Left ventricle myocardium inferior (tissue), 1 donor: ENCODE measurements around the gene MCC. TPM values are rescaled to one million over a fixed set of nuclear protein-coding genes. Genes with fewer than 3 reads are reported as not detected.

Experiments used
- DNase-seq: peaks from one replicate; pipeline ENCODE4 v3.0.0-alpha.2; 2020
- H3K27ac ChIP-seq: fragments of 200-600 bp; replicated peaks from 2 replicates; pipeline ENCODE4 v1.8.0; 2021
- H3K27me3 ChIP-seq: fragments of 200-600 bp; 2 replicates; pipeline ENCODE4 v1.8.0; 2021; ENCODE audit warnings: low read depth
- H3K36me3 ChIP-seq: fragments of 200-600 bp; 2 replicates; pipeline ENCODE4 v1.8.0; 2021
- H3K4me1 ChIP-seq: fragments of 200-600 bp; 2 replicates; pipeline ENCODE4 v1.8.0; 2021
- H3K4me3 ChIP-seq: fragments of 200-600 bp; 2 replicates; pipeline ENCODE4 v1.8.0; 2021; ENCODE audit warnings: mild to moderate bottlenecking, moderate library complexity
- H3K9me3 ChIP-seq: fragments of 200-600 bp; replicated peaks from 2 replicates; pipeline ENCODE4 v1.8.0; 2021
- intact Hi-C: fragments of 100-400 bp; cut with micrococcal nuclease; formaldehyde crosslinking; loops from one replicate; pipeline ENCODE4 v1.11.0; 2022
- total RNA-seq: library from RNA; stranded (reverse); fragmentation: NEBNext Ultra II Directional; extraction: Animal tissue kit (Norgen Biotek cat#: 25700); gene quantifications from one replicate; pipeline ENCODE4 v1.2.1, GENCODE V29; 2021
- TF ChIP-seq, protein P1 (sequence below): fragments of 200-600 bp; IDR thresholded peaks from 2 replicates; pipeline ENCODE4 v1.8.0; 2021; ENCODE audit warnings: antibody characterized with exemption, mild to moderate bottlenecking, borderline replicate concordance
- donor health status: DM: no; HTN: yes; CAD: no; lungs with severe emphysema.

Gene MCC
- total RNA-seq, 1 donor from 2014 or later, result 31.6 TPM

DNA sequence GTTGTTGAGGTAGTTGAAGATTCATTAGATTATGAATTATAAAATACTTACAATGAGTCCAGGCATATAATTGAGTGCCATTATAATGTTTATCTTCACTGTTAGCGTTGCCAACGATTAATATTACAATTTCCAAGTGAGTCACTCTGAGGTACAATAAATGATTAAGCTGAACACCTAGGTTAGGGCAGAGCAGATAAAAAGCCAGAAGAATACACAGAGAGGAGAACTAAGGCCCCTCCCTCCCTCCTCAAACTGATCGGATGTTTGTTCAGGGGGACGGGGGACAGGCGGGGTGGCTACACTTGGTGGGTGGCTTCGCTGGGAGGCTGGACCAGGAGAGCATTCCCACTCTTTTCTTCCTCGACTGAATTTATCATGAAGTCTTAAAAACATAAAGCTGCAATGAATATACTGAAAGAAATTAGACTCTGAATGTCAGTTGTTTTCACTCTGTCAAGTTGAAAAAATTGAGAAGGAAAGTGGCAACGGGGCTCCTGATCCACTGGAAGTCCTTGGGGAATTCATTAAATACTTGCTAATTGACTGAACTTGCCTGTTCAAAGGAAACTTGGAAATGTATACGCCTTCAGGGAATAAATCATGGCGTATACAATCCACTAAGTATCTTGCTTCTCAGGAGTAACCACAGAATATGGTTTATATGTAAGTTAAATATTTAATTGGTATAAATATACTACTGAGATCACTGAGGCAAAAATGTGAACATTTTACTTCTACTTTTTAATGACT lies 251.5 kb downstream of the MCC start:
- TF ChIP-seq, protein P1, sequence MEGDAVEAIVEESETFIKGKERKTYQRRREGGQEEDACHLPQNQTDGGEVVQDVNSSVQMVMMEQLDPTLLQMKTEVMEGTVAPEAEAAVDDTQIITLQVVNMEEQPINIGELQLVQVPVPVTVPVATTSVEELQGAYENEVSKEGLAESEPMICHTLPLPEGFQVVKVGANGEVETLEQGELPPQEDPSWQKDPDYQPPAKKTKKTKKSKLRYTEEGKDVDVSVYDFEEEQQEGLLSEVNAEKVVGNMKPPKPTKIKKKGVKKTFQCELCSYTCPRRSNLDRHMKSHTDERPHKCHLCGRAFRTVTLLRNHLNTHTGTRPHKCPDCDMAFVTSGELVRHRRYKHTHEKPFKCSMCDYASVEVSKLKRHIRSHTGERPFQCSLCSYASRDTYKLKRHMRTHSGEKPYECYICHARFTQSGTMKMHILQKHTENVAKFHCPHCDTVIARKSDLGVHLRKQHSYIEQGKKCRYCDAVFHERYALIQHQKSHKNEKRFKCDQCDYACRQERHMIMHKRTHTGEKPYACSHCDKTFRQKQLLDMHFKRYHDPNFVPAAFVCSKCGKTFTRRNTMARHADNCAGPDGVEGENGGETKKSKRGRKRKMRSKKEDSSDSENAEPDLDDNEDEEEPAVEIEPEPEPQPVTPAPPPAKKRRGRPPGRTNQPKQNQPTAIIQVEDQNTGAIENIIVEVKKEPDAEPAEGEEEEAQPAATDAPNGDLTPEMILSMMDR, result no peak
- DNase-seq, result no peak
- no peak overlapping the region for H3K4me3 ChIP-seq
- no peaks in the 10 kb centered on the region for H3K27me3 ChIP-seq
- no peaks in the 10 kb centered on the region for H3K36me3 ChIP-seq
- H3K27ac ChIP-seq, result no peak overlapping the region
- H3K9me3 ChIP-seq, result no peaks in the 10 kb centered on the region
- intact Hi-C loops, result no loop called here
- H3K4me1 ChIP-seq, result peaks cover 87% of the 10 kb centered on the region

DNA sequence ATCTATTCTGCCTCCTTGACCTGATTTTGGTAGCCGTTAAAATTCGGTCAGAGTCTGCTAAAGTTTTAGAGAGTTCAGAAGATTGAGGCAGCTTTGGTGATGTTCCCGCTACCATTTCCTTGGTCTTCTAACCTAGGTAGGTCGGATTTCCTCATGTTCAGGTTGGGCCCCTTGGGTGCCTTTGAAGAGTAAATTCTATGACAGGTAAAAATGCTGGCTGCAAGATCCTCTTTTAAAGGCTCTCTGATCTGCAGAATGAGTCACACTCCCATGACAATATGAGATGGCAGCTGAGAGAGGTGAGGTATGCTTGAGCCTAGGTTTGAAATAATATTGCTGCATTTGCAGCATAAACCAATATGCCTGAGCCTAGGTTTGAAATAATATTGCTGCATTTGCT lies 252.4 kb downstream of the MCC start:
- H3K36me3 ChIP-seq, result no peaks in the 10 kb centered on the region
- no peak overlapping the region for H3K4me3 ChIP-seq
- DNase-seq, result no peak
- H3K4me1 ChIP-seq, result peaks cover 90% of the 10 kb centered on the region
- no peaks in the 10 kb centered on the region for H3K27me3 ChIP-seq
- intact Hi-C loops, result no loop called here
- H3K9me3 ChIP-seq, result no peaks in the 10 kb centered on the region
- H3K27ac ChIP-seq, result peak overlapping the region; percentile 70
- TF ChIP-seq, protein P1, result no peak

DNA sequence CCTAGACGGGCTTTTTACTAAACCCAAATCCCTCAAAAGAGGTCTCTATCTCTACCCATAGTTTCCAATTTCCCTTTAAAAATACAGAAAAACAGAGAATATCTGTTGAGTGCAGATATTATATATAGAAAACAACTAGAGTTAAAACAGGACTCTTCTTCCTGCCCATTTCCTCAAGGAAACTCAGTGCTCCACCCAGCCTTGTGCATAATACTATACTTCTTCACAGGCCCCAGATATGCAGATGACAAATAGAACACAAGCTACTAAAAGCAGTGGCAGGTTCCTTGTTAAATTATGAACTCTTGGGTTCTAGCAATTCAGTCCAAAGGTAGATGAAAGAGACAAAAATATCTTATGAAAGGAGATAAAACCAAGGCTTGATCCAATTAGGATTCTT lies 253.7 kb downstream of the MCC start:
- Histone ChIP-seq H3K4me1 (peaks cover 92% of the 10 kb centered on the region), H3K27ac (peak overlapping the region; percentile 70), H3K9me3 (no peaks in the 10 kb centered on the region), H3K4me3 (no peak overlapping the region), H3K36me3 (no peaks in the 10 kb centered on the region), H3K27me3 (no peaks in the 10 kb centered on the region)
- intact Hi-C loops, result no loop called here
- TF ChIP-seq, protein P1, result no peak
- DNase-seq, result no peak

DNA sequence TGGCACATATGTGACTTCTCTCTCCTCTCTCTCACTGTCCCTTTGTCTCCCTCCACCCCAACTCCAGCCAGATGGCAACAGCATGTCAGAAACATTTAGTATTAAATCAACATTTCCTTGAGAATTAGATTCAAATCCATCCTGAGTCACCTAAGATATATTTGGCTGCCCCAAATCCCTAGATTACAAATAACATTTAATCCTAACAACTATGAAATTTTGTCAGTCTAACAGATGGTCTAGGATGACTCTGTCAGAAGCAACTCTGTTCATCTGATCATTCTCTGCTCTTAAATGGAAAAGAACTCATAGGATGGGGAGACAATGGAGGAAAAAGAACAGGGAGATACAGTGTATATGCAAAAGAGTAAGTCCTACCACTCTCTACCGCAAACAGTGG lies 254.6 kb downstream of the MCC start:
- H3K4me3 ChIP-seq, result no peak overlapping the region
- peak overlapping the region; percentile 70 for H3K27ac ChIP-seq
- no peak for DNase-seq
- intact Hi-C loops, result no loop called here
- TF ChIP-seq, protein P1, result no peak
- H3K27me3 ChIP-seq, result no peaks in the 10 kb centered on the region
- H3K4me1 ChIP-seq, result peaks cover 86% of the 10 kb centered on the region
- H3K36me3 ChIP-seq, result no peaks in the 10 kb centered on the region
- H3K9me3 ChIP-seq, result no peaks in the 10 kb centered on the region

DNA sequence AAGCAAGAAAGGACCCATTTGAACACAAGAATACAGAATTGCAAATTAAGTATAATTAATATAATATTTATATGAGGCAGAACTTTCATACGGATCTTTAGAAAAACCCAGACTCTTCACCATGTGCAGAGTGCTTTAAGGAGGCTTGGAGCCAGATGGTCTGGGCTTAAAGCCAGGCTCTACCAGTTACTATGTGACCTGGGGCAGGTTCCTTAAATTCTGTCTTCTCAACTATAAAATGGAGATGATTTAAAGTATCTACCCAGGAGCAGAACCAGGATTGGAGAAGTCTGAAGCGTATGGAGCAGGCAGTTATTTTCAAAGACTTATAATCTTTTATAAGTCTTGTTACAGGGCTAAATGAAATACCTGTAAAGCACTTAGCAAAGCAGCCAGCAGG lies 255.6 kb downstream of the MCC start:
- intact Hi-C loops, result no loop called here
- Histone ChIP-seq H3K27me3 (no peaks in the 10 kb centered on the region), H3K4me1 (peaks cover 76% of the 10 kb centered on the region), H3K27ac (peak overlapping the region; percentile 70), H3K4me3 (peak overlapping the region; percentile 4), H3K36me3 (no peaks in the 10 kb centered on the region), H3K9me3 (no peaks in the 10 kb centered on the region)
- TF ChIP-seq, protein P1, result no peak
- DNase-seq, result peak; percentile 51
